Myocyte (in vitro differentiated cells): Measurements from ENCODE around the gene KCNG4. TPM values are rescaled to one million over a fixed set of nuclear protein-coding genes. Genes with fewer than 3 reads are reported as not detected.
A peak's percentile ranks its signal among the peaks of the same experiment; 100 is the strongest.
"Not testable (repeated sequence)": the region's sequence is repeated elsewhere in the genome, so short reads cannot be mapped to it uniquely, and the experiment has no call there.

Experiments used
- DNase-seq: peaks from one replicate; pipeline ENCODE4 v3.0.0-alpha.2; 2012; ENCODE audit warnings: low read depth
- total RNA-seq: library from RNA; depleted of rRNA; stranded (reverse); fragments of >200 nt; gene quantifications from 2 replicates; pipeline ENCODE4 v1.2.3, GENCODE V29; 2014

The KCNG4 gene
- total RNA-seq, 1 donor from 2014 or later: 0.05 TPM

DNA sequence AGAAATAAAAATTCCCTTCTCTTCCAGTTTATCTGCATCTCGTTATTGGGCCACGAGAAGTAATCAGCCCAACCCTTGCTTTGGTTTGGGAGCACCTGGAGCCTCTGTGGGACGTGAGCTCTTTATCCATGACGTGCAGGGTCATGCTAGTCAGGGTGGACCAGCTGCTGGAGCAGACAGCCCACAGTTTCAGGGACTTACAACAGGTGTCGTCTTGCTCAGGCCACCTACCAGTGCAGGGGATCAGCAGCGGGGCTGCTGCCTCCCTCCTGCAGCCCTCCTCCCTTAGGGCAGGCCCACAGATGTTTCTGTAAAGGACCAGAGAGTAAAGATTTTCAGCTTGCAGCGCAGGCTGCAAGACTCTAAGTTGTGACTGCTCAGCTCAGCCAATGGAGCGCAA lies 31.9 kb downstream of the KCNG4 start:
- no peak for DNase-seq

DNA sequence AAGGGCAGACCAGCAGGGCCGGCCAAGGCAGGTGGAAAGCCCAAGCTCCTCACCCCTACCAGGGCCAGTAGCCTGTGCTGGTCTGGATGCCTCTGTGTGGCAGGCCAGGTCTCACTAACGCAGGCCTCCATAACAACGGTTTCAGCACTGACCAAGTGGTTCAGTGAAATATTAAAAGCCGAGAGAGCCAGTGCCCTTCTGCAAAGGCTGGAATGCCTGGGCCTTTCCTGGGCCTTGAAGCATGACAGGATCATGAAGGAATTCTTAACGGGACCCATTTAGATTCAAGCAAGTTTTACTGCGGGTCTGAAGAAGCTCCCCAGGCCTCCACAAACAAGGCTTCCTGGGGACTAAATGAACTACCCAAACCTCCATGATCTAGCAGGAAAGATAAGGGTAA lies 32.6 kb downstream of the KCNG4 start:
- no peak for DNase-seq

DNA sequence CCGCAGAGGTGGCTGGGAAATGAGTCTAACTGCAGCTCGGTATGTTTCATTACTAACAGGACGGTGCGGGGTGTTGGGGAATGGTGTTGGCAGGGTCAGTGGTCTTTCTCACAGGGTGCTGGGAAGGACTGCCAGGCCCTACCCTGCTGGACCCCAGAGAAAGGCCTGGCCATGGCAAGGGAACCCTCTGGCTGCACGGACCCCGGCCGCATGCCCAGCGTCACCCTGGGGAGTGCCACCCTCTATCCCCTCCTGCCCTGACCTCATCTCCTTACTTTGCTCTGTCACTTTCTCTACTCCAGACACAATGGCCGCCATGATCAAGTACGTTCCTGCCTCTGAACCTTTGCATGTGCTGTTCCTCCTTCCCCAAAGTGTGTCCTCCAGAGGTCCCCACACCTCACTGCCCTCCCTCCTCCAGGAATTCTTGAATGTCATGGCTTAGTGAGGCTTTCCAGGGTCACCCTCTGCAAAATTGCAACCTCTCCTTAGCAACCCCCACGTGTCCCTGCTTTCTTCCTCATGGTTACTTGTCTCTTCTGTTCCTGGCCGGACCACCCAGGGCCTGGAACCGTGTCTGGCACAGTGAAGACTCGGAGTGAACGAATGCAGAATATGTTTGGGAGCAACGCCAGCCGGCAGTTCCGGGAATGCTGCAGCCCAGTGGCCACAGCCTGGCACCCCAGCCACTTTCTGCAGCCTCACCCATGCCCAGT lies 33.7 kb downstream of the KCNG4 start:
- no peak for DNase-seq

- not testable (repeated sequence) for DNase-seq
Observed at GRCh38 chr16:84205123-84205522, 34.7 kb downstream of the KCNG4 start.

DNA sequence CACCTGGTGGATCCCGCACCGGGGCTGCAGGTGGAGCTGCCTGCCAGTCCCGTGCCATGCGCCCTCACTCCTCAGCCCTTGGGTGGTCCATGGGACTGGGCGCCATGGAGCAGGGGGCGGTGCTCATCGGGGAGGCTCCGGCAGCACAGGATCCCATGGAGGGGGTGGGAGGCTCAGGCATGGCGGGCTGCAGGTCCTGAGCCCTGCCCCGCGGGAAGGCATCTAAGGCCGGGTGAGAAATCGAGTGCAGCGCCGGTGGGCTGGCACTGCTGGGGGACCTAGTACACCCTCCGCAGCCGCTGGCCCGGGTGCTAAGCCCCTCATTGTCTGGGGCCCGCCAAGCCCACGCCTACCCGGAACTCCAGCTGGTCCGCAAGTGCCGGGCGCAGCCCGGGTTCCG lies 35.3 kb downstream of the KCNG4 start:
- DNase-seq: not testable (repeated sequence)

GRCh38 chr16:84199861-84200260 lies 40.0 kb downstream of the KCNG4 start:
- no peak for DNase-seq

- no peak for DNase-seq
Observed at GRCh38 chr16:84199097-84199496, 40.7 kb downstream of the KCNG4 start.

- peak; percentile 59 for DNase-seq
Observed at GRCh38 chr16:84198401-84198800, 41.4 kb downstream of the KCNG4 start.

DNA sequence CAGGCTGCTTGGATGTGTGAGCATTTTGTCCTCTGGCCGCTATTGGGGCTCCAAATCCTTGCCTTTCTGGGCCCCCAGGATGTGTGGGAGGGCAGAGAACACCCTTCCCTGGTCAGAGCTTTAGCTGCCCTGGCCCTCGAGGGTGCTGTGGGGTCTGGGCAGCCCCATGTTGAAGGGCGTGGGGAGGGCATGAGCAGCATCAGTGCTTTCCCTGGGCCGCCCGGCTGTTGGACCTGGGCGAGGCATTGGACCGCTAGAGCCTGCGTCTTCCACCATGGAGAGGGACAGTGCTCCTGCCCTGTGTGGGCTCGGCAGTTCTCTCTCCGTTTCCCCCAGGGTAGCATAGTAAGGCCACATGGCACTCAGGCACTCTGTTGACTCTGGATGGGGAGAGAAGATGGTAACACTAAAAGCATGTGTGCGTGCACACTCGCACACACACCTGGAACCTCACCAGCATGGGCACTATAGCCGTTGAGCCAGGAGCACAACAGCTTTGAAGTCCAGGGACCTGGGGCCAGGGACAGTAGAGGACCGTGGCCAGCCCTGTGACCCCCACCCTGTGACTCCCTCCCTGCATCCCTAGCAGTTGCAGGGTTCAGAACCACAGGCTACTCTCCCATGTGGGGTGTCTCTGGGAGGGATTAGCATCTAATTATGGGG lies 42.2 kb downstream of the KCNG4 start:
- DNase-seq: no peak

DNA sequence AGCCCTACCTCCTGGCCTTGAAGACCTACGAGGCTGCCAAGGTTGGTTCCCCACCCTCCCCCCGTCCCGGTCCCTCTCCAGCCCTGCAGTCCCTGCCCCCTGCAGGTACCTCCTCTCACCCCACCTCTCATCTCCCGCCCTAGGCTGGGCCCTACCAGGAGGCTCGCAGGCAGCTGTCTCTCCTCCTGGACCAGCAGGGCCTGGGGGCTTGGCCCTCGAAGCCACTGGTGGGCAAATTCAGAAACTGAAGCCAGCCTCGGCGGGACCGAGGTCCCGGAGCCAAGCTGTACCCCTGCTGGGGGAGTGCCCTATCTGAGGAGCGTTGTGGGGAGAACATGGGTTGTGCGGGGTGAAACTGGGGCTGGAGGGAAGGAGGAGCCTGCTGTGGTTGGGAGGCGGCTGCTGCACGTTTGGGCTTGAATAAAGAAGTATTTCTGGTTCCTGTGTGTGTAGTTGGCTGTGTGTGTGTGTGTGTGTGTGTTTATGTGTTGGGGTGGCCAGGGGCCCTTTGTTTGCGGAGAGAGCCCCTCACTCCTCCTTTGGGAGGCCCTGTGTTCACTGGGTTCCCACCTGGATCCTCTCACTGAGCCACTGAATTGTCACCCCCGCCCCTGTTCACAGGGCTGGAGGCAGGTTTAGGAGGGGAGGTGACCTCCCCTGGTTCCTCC lies 43.0 kb downstream of the KCNG4 start:
- no peak for DNase-seq

GRCh38 chr16:84196101-84196500 lies 43.7 kb downstream of the KCNG4 start:
- no peak for DNase-seq

GRCh38 chr16:84195201-84196093 lies 44.4 kb downstream of the KCNG4 start:
- no peak for DNase-seq

- DNase-seq: no peak
Observed at GRCh38 chr16:84194470-84195200, 45.2 kb downstream of the KCNG4 start.

- DNase-seq: no peak
Observed at GRCh38 chr16:84194018-84194417, 45.8 kb downstream of the KCNG4 start.

- DNase-seq: no peak
Observed at GRCh38 chr16:84193480-84193879, 46.3 kb downstream of the KCNG4 start.

DNA sequence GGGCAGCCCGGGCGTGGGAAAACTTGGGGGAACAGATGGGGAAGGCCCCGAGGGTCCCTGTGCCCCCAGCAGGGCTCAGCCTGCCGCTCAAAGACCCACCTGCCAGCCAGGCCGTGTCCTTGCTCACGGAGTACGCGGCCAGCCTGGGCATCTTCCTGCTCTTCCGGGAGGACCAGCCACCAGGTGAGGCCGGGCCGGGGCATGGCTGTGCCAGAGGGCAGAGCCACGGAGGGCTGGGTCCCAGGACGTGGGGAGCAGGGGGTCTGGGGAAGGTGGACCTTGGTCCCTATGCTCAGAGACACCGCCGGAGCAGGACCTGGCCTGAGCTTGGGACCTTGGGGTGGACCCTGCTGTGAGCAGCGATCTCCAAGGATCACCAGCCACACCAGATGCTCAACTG lies 48.3 kb downstream of the KCNG4 start:
- DNase-seq: no peak

DNA sequence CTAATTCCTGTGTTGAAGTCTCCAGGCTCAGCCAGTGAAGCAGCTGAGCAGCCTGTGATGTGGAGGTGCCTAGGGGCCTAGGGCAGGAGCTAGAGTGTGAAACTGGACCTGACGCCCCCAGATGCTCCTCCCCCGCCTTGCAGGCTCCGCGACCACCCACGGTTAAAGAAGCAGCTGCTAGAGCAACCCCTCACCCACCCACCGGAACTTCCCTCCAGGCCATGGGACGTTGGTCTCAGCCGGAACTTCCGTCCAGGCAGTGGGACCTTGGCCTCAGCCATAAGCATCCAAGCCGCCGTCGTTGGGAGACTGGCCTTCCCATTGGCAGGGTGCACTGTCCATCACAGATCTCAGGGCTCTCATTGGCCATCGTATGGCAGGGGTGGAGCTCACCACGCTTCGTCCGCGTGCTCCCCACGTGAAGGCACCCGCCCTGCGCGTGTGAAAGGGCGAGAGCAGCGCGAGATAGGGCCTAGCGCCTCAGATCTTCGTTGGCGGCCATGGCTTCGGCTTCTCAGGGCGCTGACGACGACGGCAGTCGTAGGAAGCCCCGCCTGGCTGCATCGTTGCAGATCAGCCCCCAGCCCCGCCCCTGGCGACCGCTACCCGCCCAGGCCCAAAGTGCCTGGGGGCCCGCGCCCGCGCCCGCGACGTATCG lies 49.0 kb downstream of the KCNG4 start, which contains the start of gene ADAD2:
TSS of gene ADAD2 (plus strand) at position 427 of the 658 bp plus-strand sequence. CDS start at position 501, 74 bp downstream.
- DNase-seq: no peak

DNA sequence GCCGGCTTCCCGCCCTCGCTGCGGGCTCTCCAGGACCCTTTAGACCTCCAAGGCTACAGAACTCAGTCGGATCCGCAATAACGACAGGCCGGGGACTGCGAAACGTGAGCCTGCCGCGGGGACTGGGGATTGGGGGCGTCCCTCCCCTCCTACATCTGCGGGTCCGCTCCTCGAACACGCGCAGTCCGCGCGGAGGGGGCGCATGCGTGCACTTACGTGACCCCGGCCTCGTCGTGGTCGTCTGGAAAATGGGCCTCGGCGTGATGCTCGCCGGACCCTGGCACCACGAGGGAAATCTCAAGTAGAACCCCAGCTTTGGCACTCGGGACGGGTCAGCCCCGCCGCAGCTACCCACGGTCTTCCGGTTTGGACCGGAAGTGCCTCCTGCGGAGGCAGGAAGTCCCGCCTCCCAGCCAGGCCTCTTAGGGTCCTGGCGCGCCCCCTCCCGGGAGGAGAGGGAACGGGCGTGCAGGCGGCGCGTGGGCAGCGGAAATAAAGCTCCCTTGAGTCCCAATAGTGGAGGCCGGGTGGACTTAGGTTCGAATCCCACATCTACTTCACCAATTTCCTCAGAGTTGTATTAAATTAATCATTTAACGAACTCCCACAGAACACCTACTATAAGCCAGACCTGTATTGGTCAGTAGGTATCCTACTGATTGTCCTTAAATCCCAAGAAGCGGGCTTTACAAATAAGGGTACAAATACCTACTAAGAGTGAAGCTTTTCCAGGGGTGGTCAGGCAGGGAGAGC lies 53.0 kb downstream of the KCNG4 start, which contains the start of gene TAF1C:
TSS of gene TAF1C (minus strand) at position 373 of the 753 bp plus-strand sequence. CDS start 2,069 bp downstream, outside the sequence.
- DNase-seq: peak; percentile 96

DNA sequence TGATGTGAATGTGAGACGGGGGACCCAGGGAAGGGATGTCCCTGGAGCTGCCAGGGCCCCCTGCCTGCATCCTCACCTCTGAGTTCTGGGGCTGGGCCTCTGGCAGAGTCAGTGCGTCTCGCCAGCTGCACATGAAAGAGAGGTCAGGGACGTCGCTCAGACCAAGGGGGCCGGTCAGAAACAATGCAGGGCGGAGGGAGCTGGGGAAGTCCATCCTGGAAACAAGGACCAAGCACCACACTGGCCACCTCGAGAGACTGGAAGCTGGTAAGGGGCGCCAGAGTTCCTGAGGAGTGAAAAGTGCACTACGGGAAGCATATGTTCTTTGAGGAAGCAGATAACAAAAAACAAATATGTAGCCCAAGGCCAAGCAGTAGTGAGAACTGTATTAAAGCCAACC lies 55.0 kb downstream of the KCNG4 start:
- no peak for DNase-seq
